A549 (cell line): ENCODE results near the gene PDCL2. TPM values are rescaled to one million over a fixed set of nuclear protein-coding genes. Genes with fewer than 3 reads are reported as not detected.
"Not testable (repeated sequence)": the region's sequence is repeated elsewhere in the genome, so short reads cannot be mapped to it uniquely, and the experiment has no call there.

Experiments
- ATAC-seq, 2 experiments: fragments of 200-7000 bp in 1 of 2; fragments of >200 bp in 1 of 2; cut with Nextera tagmentation in 1 of 2; cut with Tn5 transposase in 1 of 2; 3 replicates each; pipeline versions ENCODE4 v1.8.0 to v1.9.1; 2018 to 2020; ENCODE audit warnings: mild to moderate bottlenecking in 1 of 2, moderate library complexity in 1 of 2
- CTCF ChIA-PET: fragments of 300-600 bp; sonication (Branson Sonifier 250); formaldehyde crosslinking; extraction: SDS; loops from one replicate; lab custom pipeline; 2021; ENCODE audit warnings: antibody characterized with exemption, inconsistent platforms; lab: Yijun Ruan, JAX
- POLR2A ChIA-PET: fragments of 350-600 bp; formaldehyde crosslinking; extraction: SDS; loops from one replicate; lab custom pipeline; 2021; ENCODE audit warnings: antibody characterized with exemption, inconsistent platforms; lab: Yijun Ruan, JAX
- DNase-seq, 2 experiments: peaks; one replicate each; pipeline versions ENCODE4 v3.0.0 to v3.0.0-alpha.2; 2011 to 2016; ENCODE audit warnings: low read depth in 1 of 2, low spot score in 1 of 2
- FAIRE-seq: peaks from 2 replicates; lab custom pipeline; 2011; peaks lifted over from hg19 to GRCh38; lab: Jason Lieb, UNC
- H3K27ac ChIP-seq, 2 experiments: fragments of >200 bp; sonication (Bioruptor Twin); formaldehyde crosslinking; 3 replicates each; pipeline ENCODE4 v1.5.1; 2016 to 2017
- H3K4me1 ChIP-seq: fragments of >200 bp; sonication (Bioruptor Twin); formaldehyde crosslinking; 3 replicates; pipeline ENCODE4 v1.6.1; 2016
- H3K4me2 ChIP-seq: fragments of >200 bp; sonication (Bioruptor Twin); formaldehyde crosslinking; 3 replicates; pipeline ENCODE4 v1.6.1; 2016
- H3K4me3 ChIP-seq: fragments of >200 bp; sonication (Bioruptor Twin); formaldehyde crosslinking; 3 replicates; pipeline ENCODE4 v1.5.1; 2016
- H3K9me3 ChIP-seq: fragments of >200 bp; sonication (Bioruptor Twin); formaldehyde crosslinking; 3 replicates; pipeline ENCODE4 v1.6.1; 2016
- CBX2 ChIP-seq: fragments of 200-600 bp; sonication (generic); IDR thresholded peaks from 2 replicates; pipeline ENCODE4 v1.6.1; 2016; ENCODE audit warnings: low read depth, mild to moderate bottlenecking, borderline replicate concordance
- CBX8 ChIP-seq: fragments of 200-600 bp; sonication (generic); IDR thresholded peaks from 2 replicates; pipeline ENCODE4 v1.6.1; 2016
- CEBPB ChIP-seq, 2 experiments: fragments of >200 bp in 1 of 2; sonication (Bioruptor Twin) in 1 of 2; formaldehyde crosslinking in 1 of 2; IDR thresholded peaks; 2 replicates each; pipeline ENCODE4 v1.6.1; 2012 to 2016
- CHD4 ChIP-seq: fragments of 200-600 bp; sonication (generic); IDR thresholded peaks from 2 replicates; pipeline ENCODE4 v1.6.1; 2016; ENCODE audit warnings: antibody characterized with exemption, mild to moderate bottlenecking, borderline replicate concordance
- EP300 ChIP-seq, 2 experiments: fragments of >200 bp; sonication (Bioruptor Twin); formaldehyde crosslinking; IDR thresholded peaks; 2 replicates in 1 of 2; 3 replicates in 1 of 2; pipeline ENCODE4 v1.6.1; 2016 to 2017
- FOSL2 ChIP-seq, 2 experiments: fragments of 450-650 bp in 1 of 2; fragments of >200 bp in 1 of 2; sonication (Bioruptor Twin) in 1 of 2; formaldehyde crosslinking; IDR thresholded peaks; 2 replicates each; pipeline versions ENCODE4 v1.5.0 to v1.6.1; 2016 to 2020; ENCODE audit warnings: mild to moderate bottlenecking in 1 of 2, moderate library complexity in 1 of 2
- FOXS1 ChIP-seq: fragments of 250-450 bp; sonication (Bioruptor Pico); IDR thresholded peaks from 2 replicates; pipeline ENCODE4 v1.5.0; 2020; ENCODE audit warnings: mild to moderate bottlenecking, moderate library complexity
- HOXA7 ChIP-seq: fragments of 250-450 bp; sonication (Bioruptor Pico); IDR thresholded peaks from 2 replicates; pipeline ENCODE4 v1.5.0; 2020; ENCODE audit warnings: mild to moderate bottlenecking, moderate library complexity
- HOXB13 ChIP-seq: fragments of 250-450 bp; sonication (Bioruptor Pico); IDR thresholded peaks from 2 replicates; pipeline ENCODE4 v1.5.0; 2020; ENCODE audit warnings: low read depth, mild to moderate bottlenecking, moderate library complexity
- JUN ChIP-seq, 2 experiments: fragments of >200 bp; sonication (Bioruptor Twin); formaldehyde crosslinking; IDR thresholded peaks; 2 replicates in 1 of 2; 3 replicates in 1 of 2; pipeline ENCODE4 v1.6.1; 2016 to 2017
- MAFK ChIP-seq: fragments of 450-650 bp; IDR thresholded peaks from 2 replicates; pipeline ENCODE4 v1.6.1; 2014; ENCODE audit not compliant: partially characterized antibody
- PHF8 ChIP-seq: fragments of 200-600 bp; sonication (generic); IDR thresholded peaks from 2 replicates; pipeline ENCODE4 v1.6.1; 2016; ENCODE audit warnings: low read depth, mild to moderate bottlenecking, antibody characterized with exemption, moderate library complexity, borderline replicate concordance
- POLR2A ChIP-seq: IDR thresholded peaks from 2 replicates; pipeline ENCODE4 v1.6.1; 2012; ENCODE audit warnings: mild to moderate bottlenecking, low read length
- POLR2AphosphoS2 ChIP-seq: conservative IDR thresholded peaks from 2 replicates; pipeline ENCODE4 v1.6.1; 2012; ENCODE audit warnings: low read length, improper control_type of control experiment, inconsistent platforms
- WGBS: methylation state at CpG from one replicate; pipeline ENCODE4 v1.1.6; 2017; ENCODE audit errors: missing lambda C conversion rate; 5-methylcytosine and 5-hydroxymethylcytosine counted together
- polyA plus RNA-seq, 4 experiments: library from polyadenylated mRNA; depleted of rRNA in 3 of 4; stranded (reverse); fragments of >200 nt; fragmentation: RNase III in 1 of 4; extraction: RNeasy Plus Mini Kit Qiagen cat#74134 plus additional on column Dnase treatment in 1 of 4; gene quantifications; 2 replicates in 3 of 4; 3 replicates in 1 of 4; pipeline ENCODE4 v1.2.3, GENCODE V29; 2011 to 2017
- TF ChIP-seq, protein P1 (sequence below): IDR thresholded peaks from 2 replicates; pipeline ENCODE4 v1.6.1; 2012
- TF ChIP-seq, protein P2 (sequence below): IDR thresholded peaks from 2 replicates; pipeline ENCODE4 v1.6.1; 2012; ENCODE audit warnings: low read depth, borderline replicate concordance

The PDCL2 gene
- polyA plus RNA-seq, 2 of the 4 experiments (the other 2 are of a cell fraction): not detected

DNA sequence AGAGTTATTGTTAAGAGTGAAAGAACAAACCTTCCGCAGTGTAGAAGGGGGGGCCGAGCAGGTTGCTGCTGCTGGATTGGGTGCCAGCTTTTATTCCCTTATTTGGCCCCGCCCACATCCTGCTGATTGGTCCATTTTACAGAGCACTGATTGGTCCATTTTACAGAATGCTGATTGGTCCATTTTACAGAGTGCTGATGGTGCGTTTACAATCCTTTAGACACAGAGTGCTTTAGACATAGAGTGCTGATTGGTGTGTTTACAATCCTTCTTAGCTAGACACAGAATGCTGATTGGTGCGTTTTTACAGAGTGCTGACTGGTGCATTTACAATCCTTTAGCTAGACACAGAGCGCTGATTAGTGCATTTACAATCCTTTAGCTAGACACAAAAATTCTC is 40.1 kb downstream of the PDCL2 start:
- H3K4me2 ChIP-seq, DNase-seq, H3K4me1 ChIP-seq, FAIRE-seq, H3K4me3 ChIP-seq, POLR2A ChIA-PET, ATAC-seq, H3K9me3 ChIP-seq, H3K27ac ChIP-seq: not testable (repeated sequence)
- peak; percentile 92 for TF ChIP-seq MAFK
- 78% methylated on average over 5 of the region's 6 CpGs for WGBS
- CTCF ChIA-PET: interaction anchor here (0.8 to 1.6 kb wide), 3 partner anchors 107 to 206 kb away, joined by 3 to 6 read pairs (median 3); partner anchors contain the start of gene SRD5A3

DNA sequence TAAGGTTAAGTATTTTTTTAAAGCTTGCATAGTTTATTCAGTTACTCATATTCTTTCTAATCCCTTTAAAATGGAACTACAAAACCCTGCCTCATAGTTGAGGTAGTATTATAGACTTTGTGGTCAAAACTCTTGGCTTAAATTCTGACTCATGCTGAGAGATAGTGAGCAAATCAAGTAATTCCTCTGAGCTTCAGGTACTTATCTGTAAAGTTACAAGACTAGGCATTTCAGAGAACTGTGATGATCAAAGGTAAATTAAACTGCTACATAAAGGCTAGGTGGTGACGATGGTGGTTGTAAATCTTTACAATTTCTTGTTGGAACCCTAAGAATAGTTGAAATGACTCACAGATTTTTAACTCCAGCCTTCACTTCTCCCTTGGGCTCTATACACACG is 42.2 kb downstream of the PDCL2 start:
- Histone ChIP-seq H3K27ac (no peak overlapping the region), H3K9me3 (no peaks in the 10 kb centered on the region), H3K4me1 (peaks cover 8% of the 10 kb centered on the region), H3K4me3 (no peak overlapping the region), H3K4me2 (no peak overlapping the region)
- no peak for TF ChIP-seq EP300 (IDR thresholded peaks at IDR 0.05)
- TF ChIP-seq, protein P1, sequence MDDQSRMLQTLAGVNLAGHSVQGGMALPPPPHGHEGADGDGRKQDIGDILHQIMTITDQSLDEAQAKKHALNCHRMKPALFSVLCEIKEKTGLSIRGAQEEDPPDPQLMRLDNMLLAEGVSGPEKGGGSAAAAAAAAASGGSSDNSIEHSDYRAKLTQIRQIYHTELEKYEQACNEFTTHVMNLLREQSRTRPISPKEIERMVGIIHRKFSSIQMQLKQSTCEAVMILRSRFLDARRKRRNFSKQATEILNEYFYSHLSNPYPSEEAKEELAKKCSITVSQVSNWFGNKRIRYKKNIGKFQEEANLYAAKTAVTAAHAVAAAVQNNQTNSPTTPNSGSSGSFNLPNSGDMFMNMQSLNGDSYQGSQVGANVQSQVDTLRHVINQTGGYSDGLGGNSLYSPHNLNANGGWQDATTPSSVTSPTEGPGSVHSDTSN: no peak
- POLR2A ChIA-PET: no interaction called here
- WGBS: 43% methylated on average over 2 of the region's 2 CpGs
- no peak for FAIRE-seq
- CTCF ChIA-PET: interaction anchor here (1.1 to 2.0 kb wide), 2 partner anchors 105 to 204 kb away, joined by 4 read pairs; partner anchors contain the start of gene SRD5A3
- no peak for DNase-seq
- no peak for ATAC-seq

DNA sequence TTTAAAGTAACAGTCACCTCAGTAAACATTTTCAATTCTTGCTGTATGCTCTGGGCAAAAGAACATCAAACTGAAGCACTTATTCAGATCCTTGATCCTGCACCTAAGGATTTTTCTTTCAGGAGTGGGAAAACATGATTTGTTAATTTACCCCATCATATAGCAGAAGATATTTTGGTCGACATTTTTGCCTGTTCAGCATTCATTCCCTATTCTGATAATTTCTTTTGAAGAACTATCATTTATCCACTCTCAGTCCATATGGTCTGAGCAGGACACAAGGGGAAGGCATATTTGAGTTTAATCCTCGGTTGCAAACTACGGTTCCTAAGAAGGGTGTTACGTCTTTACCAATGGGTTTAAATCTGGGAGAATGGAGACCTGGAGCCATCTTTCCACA is 44.1 kb downstream of the PDCL2 start:
- ChIA-PET CTCF (no interaction called here), POLR2A (no interaction called here)
- H3K4me3 ChIP-seq: peak overlapping the region; percentile 82
- WGBS: 81% methylated on average over 4 of the region's 4 CpGs
- peaks cover 23% of the 10 kb centered on the region for H3K4me1 ChIP-seq
- peak overlapping the region; percentile 92 to 100 for H3K27ac ChIP-seq
- ATAC-seq: no peak
- no peaks in the 10 kb centered on the region for H3K9me3 ChIP-seq
- TF ChIP-seq FOSL2 (IDR thresholded peaks at IDR 0.05) (no peak), FOSL2 (CRISPR knock-in tag; IDR thresholded peaks at IDR 0.05) (no peak), MAFK (peak; percentile 65)
- no peak for DNase-seq
- FAIRE-seq: no peak
- H3K4me2 ChIP-seq: peak overlapping the region; percentile 80

DNA sequence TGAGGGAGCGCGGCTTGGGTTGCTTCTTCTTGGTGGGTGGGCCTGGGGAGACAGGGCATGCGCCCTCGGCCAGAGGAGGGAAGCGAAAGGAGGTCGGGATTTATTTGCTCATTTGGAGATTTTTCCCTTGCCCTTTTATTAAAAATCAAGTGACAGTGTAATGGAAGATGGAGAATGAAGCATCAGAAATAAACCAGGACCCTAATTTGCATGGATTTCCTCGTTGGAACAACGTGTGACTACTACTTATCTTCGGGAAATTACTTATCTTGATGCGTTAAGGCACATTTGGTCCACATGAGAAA is 44.6 kb downstream of the PDCL2 start:
- Histone ChIP-seq H3K4me1 (peaks cover 23% of the 10 kb centered on the region), H3K27ac (peak overlapping the region; percentile 92 to 100), H3K4me2 (peak overlapping the region; percentile 80), H3K4me3 (peak overlapping the region; percentile 82), H3K9me3 (no peaks in the 10 kb centered on the region)
- DNase-seq (no peak), ATAC-seq (peak; percentile 41 to 60; a peak in 5 of 6 replicates), FAIRE-seq (no peak)
- TF ChIP-seq CHD4: no peak
- no peak for TF ChIP-seq POLR2AphosphoS2
- no peak for TF ChIP-seq HOXA7 (CRISPR knock-in tag)
- no peak for TF ChIP-seq CBX8
- no peak for TF ChIP-seq FOXS1 (CRISPR knock-in tag)
- no peak for TF ChIP-seq CEBPB (IDR thresholded peaks at IDR 0.05)
- no peak for TF ChIP-seq CBX2
- no peak for TF ChIP-seq HOXB13 (CRISPR knock-in tag)
- TF ChIP-seq, protein P2, sequence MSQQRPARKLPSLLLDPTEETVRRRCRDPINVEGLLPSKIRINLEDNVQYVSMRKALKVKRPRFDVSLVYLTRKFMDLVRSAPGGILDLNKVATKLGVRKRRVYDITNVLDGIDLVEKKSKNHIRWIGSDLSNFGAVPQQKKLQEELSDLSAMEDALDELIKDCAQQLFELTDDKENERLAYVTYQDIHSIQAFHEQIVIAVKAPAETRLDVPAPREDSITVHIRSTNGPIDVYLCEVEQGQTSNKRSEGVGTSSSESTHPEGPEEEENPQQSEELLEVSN: no peak
- TF ChIP-seq EP300 (IDR thresholded peaks at IDR 0.05): no peak
- WGBS: 2% methylated on average over 10 of the region's 10 CpGs
- POLR2A ChIA-PET: interaction anchor here (1.1 kb wide), 1 partner anchor 201 kb away, joined by 3 read pairs; the partner anchor contains the start of gene SRD5A3
- CTCF ChIA-PET: no interaction called here

DNA sequence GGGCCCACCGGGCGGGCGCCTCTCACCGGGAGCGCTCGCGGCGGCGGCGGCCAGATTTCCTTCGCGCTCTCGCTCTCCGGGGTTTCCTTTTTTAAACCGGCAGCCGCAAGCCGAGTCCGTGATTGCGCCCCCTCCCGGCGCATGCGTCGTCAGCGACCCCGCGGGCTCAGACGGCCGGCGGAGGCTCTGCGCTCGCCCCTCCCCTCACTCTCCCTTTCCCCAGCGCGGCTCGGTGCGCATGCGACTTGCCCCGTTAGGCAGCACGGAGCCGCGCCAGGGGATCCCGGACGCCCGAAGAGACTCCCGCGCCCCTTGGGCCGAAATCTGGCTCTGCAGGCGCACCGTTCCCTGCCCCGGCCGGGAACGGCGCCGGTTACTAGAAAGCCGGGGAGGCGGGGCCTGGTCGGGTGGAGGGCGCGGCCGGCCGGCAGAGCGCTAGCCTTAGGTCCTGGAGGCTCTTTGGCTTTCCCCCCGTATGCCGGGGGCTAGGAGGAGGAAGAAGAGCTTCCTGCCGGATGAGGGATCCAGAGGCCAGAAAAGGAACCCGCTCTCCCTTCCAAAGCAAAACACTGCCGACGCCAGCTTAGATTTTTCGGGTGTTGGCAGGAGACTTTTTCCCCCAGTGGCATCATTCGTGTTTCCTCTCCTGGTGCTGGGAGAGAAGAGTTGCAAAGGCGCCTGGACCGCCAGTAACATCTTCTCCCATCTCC is 45.1 kb downstream of the PDCL2 start, which contains the start of gene CLOCK:
Gene CLOCK (minus strand): TSS at position 154 of the 710 bp plus-strand sequence. CDS start 64,124 bp downstream, outside the sequence.
- FAIRE-seq (no peak), DNase-seq (peak; percentile 43 to 88), ATAC-seq (peak; percentile 85 to 92)
- H3K4me2 ChIP-seq: peak within 1 kb of the TSS; percentile 80
- H3K4me1 ChIP-seq: peaks cover 23% of the 10 kb centered on the region
- CTCF ChIA-PET: no interaction called here
- H3K27ac ChIP-seq: peak within 1 kb of the TSS; percentile 92 to 100
- no peaks in the 10 kb centered on the region for H3K9me3 ChIP-seq
- POLR2A ChIA-PET: interaction anchor here (0.7 to 1.2 kb wide), 3 partner anchors 201 to 840 kb away, joined by 3 to 4 read pairs (median 3); partner anchors contain the start of genes AASDH, CEP135 and SRD5A3
- 3% methylated on average over 16 of the region's 71 CpGs for WGBS
- TF ChIP-seq CBX2 (no peak), POLR2AphosphoS2 (no peak), PHF8 (peak; percentile 69), JUN (IDR thresholded peaks at IDR 0.05) (0 out of 5 replicates have a peak, but pooled peaks of 1 of the 2 experiments have one; percentile 13), POLR2A (peak; percentile 50)
- peak within 1 kb of the TSS; percentile 82 for H3K4me3 ChIP-seq
